ENCODE results near the gene EIF3C.
"Not testable (repeated sequence)": the region's sequence is repeated elsewhere in the genome, so short reads cannot be mapped to it uniquely, and the experiment has no call there.

EIF3C gene

GRCh38 chr16:28711220-28712083 lies at the start of gene EIF3C:
Gene EIF3C (plus strand): TSS chr16:28711464. CDS start chr16:28711687, 223 bp downstream.
- not testable (repeated sequence) for DNase-seq (ENCODE audit: low spot score)

- DNase-seq (ENCODE audit: low spot score), result not testable (repeated sequence)
Observed at GRCh38 chr16:28666264-28666663, 45.0 kb upstream of the EIF3C start.

GRCh38 chr16:28667480-28667879 lies 43.8 kb upstream of the EIF3C start:
- not testable (repeated sequence) for DNase-seq (ENCODE audit: low spot score)

- not testable (repeated sequence) for DNase-seq (ENCODE audit: low spot score)
Observed at GRCh38 chr16:28668199-28668598, 43.1 kb upstream of the EIF3C start.

GRCh38 chr16:28688327-28688952 lies 22.8 kb upstream of the EIF3C start:
- DNase-seq (ENCODE audit: low spot score), result not testable (repeated sequence)

GRCh38 chr16:28689425-28689824 lies 21.8 kb upstream of the EIF3C start:
- not testable (repeated sequence) for DNase-seq (ENCODE audit: low spot score)

GRCh38 chr16:28691722-28692121 lies 19.5 kb upstream of the EIF3C start:
- not testable (repeated sequence) for DNase-seq (ENCODE audit: low spot score)

GRCh38 chr16:28693257-28693950 lies 17.9 kb upstream of the EIF3C start:
- not testable (repeated sequence) for DNase-seq (ENCODE audit: low spot score)

GRCh38 chr16:28699792-28700191 lies 11.5 kb upstream of the EIF3C start:
- not testable (repeated sequence) for DNase-seq (ENCODE audit: low spot score)

GRCh38 chr16:28700349-28700748 lies 10.9 kb upstream of the EIF3C start:
- not testable (repeated sequence) for DNase-seq (ENCODE audit: low spot score)

- DNase-seq (ENCODE audit: low spot score), result not testable (repeated sequence)
Observed at GRCh38 chr16:28701384-28701783, 9.9 kb upstream of the EIF3C start.

- DNase-seq (ENCODE audit: low spot score), result not testable (repeated sequence)
Observed at GRCh38 chr16:28704246-28704645, 7.0 kb upstream of the EIF3C start.

- not testable (repeated sequence) for DNase-seq (ENCODE audit: low spot score)
Observed at GRCh38 chr16:28722852-28723650, 11.8 kb downstream of the EIF3C start.

- DNase-seq (ENCODE audit: low spot score), result not testable (repeated sequence)
Observed at GRCh38 chr16:28731253-28731652, 20.0 kb downstream of the EIF3C start.

GRCh38 chr16:28732455-28733124 lies 21.3 kb downstream of the EIF3C start:
- not testable (repeated sequence) for DNase-seq (ENCODE audit: low spot score)

- DNase-seq (ENCODE audit: low spot score), result not testable (repeated sequence)
Observed at GRCh38 chr16:28739787-28740186, 28.5 kb downstream of the EIF3C start.

GRCh38 chr16:28740631-28741030 lies 29.4 kb downstream of the EIF3C start:
- DNase-seq (ENCODE audit: low spot score), result not testable (repeated sequence)

GRCh38 chr16:28741295-28741694 lies 30.0 kb downstream of the EIF3C start:
- not testable (repeated sequence) for DNase-seq (ENCODE audit: low spot score)

GRCh38 chr16:28746618-28747350 lies 35.5 kb downstream of the EIF3C start:
- not testable (repeated sequence) for DNase-seq (ENCODE audit: low spot score)

GRCh38 chr16:28749997-28750465 lies 38.8 kb downstream of the EIF3C start:
- DNase-seq (ENCODE audit: low spot score), result not testable (repeated sequence)
